ENCODE measurements around the gene CRIM1. TPM values are rescaled to one million over a fixed set of nuclear protein-coding genes. Genes with fewer than 3 reads are reported as not detected.

Gene CRIM1
- total and polyA plus RNA-seq, 2 of the 8 experiments (the other 6 are each of a cell fraction or from before 2014, with no cell fraction given): 9.4 to 28.4 TPM

GRCh38 chr2:36509075-36509474 is 153.5 kb downstream of the CRIM1 start (continued):
- TF ChIP-seq NRF1 (IDR thresholded peaks at IDR 0.05; ENCODE audit: low read depth, low read length) (no peak), TCF12 (IDR thresholded peaks at IDR 0.05; ENCODE audit: low read depth, low read length) (no peak), TEAD4 (IDR thresholded peaks at IDR 0.05; ENCODE audit: low read depth, low read length) (no peak), GTF2F1 (IDR thresholded peaks at IDR 0.05; ENCODE audit: borderline replicate concordance, low read depth, low read length) (no peak)
